Hepatocyte (in vitro differentiated cells): ENCODE data around the gene PYGO1. TPM values are rescaled to one million over a fixed set of nuclear protein-coding genes. Genes with fewer than 3 reads are reported as not detected.

Experiments used
- DNase-seq: peaks from one replicate; pipeline ENCODE4 v3.0.0-alpha.2; 2016; ENCODE audit warnings: low spot score
- H2AFZ ChIP-seq: fragments of 200-600 bp; sonication (generic); 2 replicates; pipeline ENCODE4 v1.6.0; 2016; ENCODE audit warnings: antibody characterized with exemption, mild to moderate bottlenecking
- H3K27ac ChIP-seq: fragments of 200-600 bp; sonication (generic); 2 replicates; pipeline ENCODE4 v1.5.1; 2016; ENCODE audit warnings: mild to moderate bottlenecking
- H3K27me3 ChIP-seq: fragments of 200-600 bp; sonication (generic); 2 replicates; pipeline ENCODE4 v1.6.1; 2016
- H3K36me3 ChIP-seq: fragments of 200-600 bp; sonication (generic); replicated peaks from 2 replicates; pipeline ENCODE4 v1.5.1; 2016; ENCODE audit warnings: low read depth; ENCODE audit not compliant: insufficient read depth
- H3K4me1 ChIP-seq: fragments of 200-600 bp; sonication (generic); 2 replicates; pipeline ENCODE4 v1.5.1; 2016; ENCODE audit warnings: mild to moderate bottlenecking, moderate library complexity; ENCODE audit not compliant: insufficient read depth
- H3K4me2 ChIP-seq: fragments of 200-600 bp; sonication (generic); 2 replicates; pipeline ENCODE4 v1.6.0; 2016
- H3K4me3 ChIP-seq: fragments of 200-600 bp; sonication (generic); 2 replicates; pipeline ENCODE4 v1.5.1; 2016; ENCODE audit warnings: mild to moderate bottlenecking
- H3K79me2 ChIP-seq: fragments of 200-600 bp; sonication (generic); 2 replicates; pipeline ENCODE4 v1.6.0; 2017; ENCODE audit warnings: mild to moderate bottlenecking
- H3K9me2 ChIP-seq: fragments of 200-600 bp; sonication (generic); replicated peaks from 2 replicates; pipeline ENCODE4 v1.6.0; 2017; ENCODE audit warnings: mild to moderate bottlenecking; ENCODE audit not compliant: insufficient read depth
- H3K9me3 ChIP-seq: fragments of 200-600 bp; sonication (generic); 2 replicates; pipeline ENCODE4 v1.5.1; 2016; ENCODE audit warnings: low read depth, mild to moderate bottlenecking
- H4K20me1 ChIP-seq: fragments of 200-600 bp; sonication (generic); 2 replicates; pipeline ENCODE4 v1.6.0; 2016; ENCODE audit warnings: mild to moderate bottlenecking; ENCODE audit not compliant: insufficient read depth, poor library complexity, severe bottlenecking
- EZH2 ChIP-seq: fragments of 200-600 bp; sonication (generic); IDR thresholded peaks from 2 replicates; pipeline ENCODE4 v1.6.1; 2016; ENCODE audit warnings: antibody characterized with exemption, mild to moderate bottlenecking, borderline replicate concordance
- EZH2phosphoT487 ChIP-seq: fragments of 200-600 bp; sonication (generic); IDR thresholded peaks from one replicate; pipeline ENCODE4 v1.6.1; 2018; ENCODE audit warnings: antibody characterized with exemption, mild to moderate bottlenecking, low read depth, moderate library complexity; ENCODE audit not compliant: unreplicated experiment, severe bottlenecking
- WGBS: methylation state at CpG from one replicate; pipeline ENCODE4 v1.1.6; 2016; ENCODE audit warnings: low lambda C conversion rate; ENCODE audit errors: missing lambda C conversion rate; 5-methylcytosine and 5-hydroxymethylcytosine counted together
- polyA plus RNA-seq: library from polyadenylated mRNA; unstranded; fragments of >200 nt; fragmentation: Nextera tagmentation; extraction: Ambion mirVana; gene quantifications from 2 replicates; pipeline ENCODE4 v1.2.1, GENCODE V29; 2016
- total RNA-seq: library from RNA; depleted of rRNA; stranded (reverse); fragments of >200 nt; gene quantifications from 2 replicates; pipeline ENCODE4 v1.2.3, GENCODE V29; 2014
- TF ChIP-seq, protein P1 (sequence below): fragments of 200-600 bp; sonication (generic); IDR thresholded peaks from 2 replicates; pipeline ENCODE4 v1.5.1; 2016; ENCODE audit warnings: antibody characterized with exemption, mild to moderate bottlenecking; ENCODE audit not compliant: poor library complexity

The PYGO1 gene, protein sequence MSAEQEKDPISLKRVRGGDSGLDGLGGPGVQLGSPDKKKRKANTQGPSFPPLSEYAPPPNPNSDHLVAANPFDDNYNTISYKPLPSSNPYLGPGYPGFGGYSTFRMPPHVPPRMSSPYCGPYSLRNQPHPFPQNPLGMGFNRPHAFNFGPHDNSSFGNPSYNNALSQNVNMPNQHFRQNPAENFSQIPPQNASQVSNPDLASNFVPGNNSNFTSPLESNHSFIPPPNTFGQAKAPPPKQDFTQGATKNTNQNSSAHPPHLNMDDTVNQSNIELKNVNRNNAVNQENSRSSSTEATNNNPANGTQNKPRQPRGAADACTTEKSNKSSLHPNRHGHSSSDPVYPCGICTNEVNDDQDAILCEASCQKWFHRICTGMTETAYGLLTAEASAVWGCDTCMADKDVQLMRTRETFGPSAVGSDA
- total RNA-seq (11.8 and 12.6 TPM in 2 replicates), polyA plus RNA-seq (2.5 and 3.5 TPM in 2 replicates)

DNA sequence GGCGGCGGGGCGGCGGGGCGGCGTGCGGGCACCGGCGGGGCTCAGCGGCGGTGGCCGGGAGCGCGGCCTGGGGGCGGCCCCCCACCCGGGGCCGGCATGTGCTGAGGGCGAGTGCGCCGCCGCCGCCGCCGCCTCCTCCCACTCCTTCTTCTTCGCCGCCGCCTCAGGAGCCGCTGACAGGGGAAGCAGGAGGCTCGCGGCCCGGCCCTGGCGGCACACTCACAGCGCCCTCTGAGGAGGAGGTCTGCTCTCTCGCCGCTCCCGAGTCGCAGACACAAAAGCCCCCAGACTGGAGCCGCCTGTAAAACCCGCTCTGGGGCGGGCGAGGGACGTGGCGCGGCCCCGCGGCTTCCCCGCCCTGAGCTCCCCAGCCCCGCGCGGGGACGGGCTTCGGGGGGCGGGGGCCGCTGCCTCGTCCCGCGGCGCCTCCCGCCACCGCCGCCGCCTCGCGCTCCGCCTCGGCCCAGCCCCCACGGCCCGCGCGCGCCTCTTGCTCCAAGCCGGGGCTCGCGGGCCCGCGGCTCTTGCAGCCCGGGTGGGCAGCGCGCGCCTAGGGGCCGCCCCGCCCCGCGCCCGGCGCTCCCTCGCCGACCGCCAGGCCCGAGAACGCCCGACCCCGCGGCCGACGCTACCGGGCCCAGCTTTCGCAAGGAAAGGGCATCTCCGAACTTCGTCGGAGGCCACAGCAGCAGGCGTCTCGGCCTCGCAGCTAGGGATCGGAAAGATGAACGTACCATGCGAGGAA, at the start of gene PYGO1:
TSS of gene PYGO1 (minus strand) at position 276 of the 745 bp plus-strand sequence. CDS start 462 bp downstream, outside the sequence.
- Histone ChIP-seq H3K36me3 (no peaks in the 10 kb centered on the region), H2AFZ (peak within 1 kb of the TSS; percentile 100), H3K4me1 (no peaks in the 10 kb centered on the region), H3K4me2 (peak within 1 kb of the TSS; percentile 88), H3K27me3 (peaks cover 4% of the 10 kb centered on the region), H3K9me2 (no peaks in the 10 kb centered on the region), H3K9me3 (no peaks in the 10 kb centered on the region), H3K27ac (peak within 1 kb of the TSS; percentile 91), H4K20me1 (peaks cover 3% of the 10 kb centered on the region), H3K79me2 (peaks cover 31% of the 10 kb centered on the region), H3K4me3 (peak within 1 kb of the TSS; percentile 75)
- TF ChIP-seq, protein P1, sequence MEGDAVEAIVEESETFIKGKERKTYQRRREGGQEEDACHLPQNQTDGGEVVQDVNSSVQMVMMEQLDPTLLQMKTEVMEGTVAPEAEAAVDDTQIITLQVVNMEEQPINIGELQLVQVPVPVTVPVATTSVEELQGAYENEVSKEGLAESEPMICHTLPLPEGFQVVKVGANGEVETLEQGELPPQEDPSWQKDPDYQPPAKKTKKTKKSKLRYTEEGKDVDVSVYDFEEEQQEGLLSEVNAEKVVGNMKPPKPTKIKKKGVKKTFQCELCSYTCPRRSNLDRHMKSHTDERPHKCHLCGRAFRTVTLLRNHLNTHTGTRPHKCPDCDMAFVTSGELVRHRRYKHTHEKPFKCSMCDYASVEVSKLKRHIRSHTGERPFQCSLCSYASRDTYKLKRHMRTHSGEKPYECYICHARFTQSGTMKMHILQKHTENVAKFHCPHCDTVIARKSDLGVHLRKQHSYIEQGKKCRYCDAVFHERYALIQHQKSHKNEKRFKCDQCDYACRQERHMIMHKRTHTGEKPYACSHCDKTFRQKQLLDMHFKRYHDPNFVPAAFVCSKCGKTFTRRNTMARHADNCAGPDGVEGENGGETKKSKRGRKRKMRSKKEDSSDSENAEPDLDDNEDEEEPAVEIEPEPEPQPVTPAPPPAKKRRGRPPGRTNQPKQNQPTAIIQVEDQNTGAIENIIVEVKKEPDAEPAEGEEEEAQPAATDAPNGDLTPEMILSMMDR = peak; percentile 11
- TF ChIP-seq EZH2 (no peak), EZH2phosphoT487 (no peak)
- WGBS = 2% methylated on average over 28 of the region's 107 CpGs
- DNase-seq = peak; percentile 80

DNA sequence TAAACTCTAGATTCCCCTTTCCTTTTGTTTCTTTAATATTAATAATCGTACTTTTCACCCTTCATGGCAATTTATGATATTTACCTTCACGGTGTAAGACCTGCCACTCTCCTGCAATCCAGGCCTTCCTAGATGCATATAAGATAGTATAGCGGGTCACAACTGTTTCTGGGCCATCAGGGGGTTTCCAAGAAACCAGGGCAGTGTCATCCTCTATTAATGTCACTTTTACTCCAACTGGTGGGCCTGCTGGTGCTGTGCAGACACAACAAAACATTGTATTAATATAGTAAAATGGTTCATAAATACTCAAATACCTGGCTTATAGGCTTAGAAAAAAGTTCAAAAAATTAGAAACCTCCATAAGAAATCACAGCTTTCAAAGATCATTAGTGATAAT, 48.9 kb upstream of the PYGO1 start:
- H2AFZ ChIP-seq = no peak overlapping the region
- H3K4me1 ChIP-seq = no peaks in the 10 kb centered on the region
- no peak for TF ChIP-seq EZH2phosphoT487
- TF ChIP-seq, protein P1 = no peak
- no peak for TF ChIP-seq EZH2
- H4K20me1 ChIP-seq = no peaks in the 10 kb centered on the region
- H3K4me3 ChIP-seq = no peak overlapping the region
- H3K4me2 ChIP-seq = no peak overlapping the region
- H3K9me2 ChIP-seq = no peaks in the 10 kb centered on the region
- DNase-seq = no peak
- H3K36me3 ChIP-seq = no peaks in the 10 kb centered on the region
- H3K27me3 ChIP-seq = no peaks in the 10 kb centered on the region
- no peaks in the 10 kb centered on the region for H3K79me2 ChIP-seq
- H3K27ac ChIP-seq = no peak overlapping the region
- 95% methylated on average over 3 of the region's 3 CpGs for WGBS
- H3K9me3 ChIP-seq = no peaks in the 10 kb centered on the region

DNA sequence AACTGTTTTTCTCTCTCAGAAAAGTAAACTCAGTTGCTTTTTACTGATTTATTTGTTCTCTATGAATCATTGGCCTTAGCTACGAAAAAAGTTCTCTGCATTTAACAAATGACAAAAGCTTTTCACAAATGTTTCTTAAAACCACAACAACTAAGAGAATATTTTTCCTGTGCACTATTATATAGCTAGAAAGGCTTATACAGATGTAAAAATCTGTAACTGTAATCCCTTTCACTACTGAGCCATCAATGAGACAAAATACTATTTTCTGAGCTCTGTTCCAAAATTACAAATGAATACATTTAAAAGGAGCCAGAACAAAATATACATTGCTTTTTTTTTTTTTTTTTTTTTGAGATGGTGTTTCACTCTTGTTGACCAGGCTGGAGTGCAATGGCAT, 45.6 kb upstream of the PYGO1 start:
- Histone ChIP-seq H3K4me1 (no peaks in the 10 kb centered on the region), H3K4me2 (no peak overlapping the region), H3K27ac (no peak overlapping the region), H3K79me2 (no peaks in the 10 kb centered on the region), H3K36me3 (no peaks in the 10 kb centered on the region), H3K9me2 (no peaks in the 10 kb centered on the region), H3K4me3 (no peak overlapping the region), H3K27me3 (no peaks in the 10 kb centered on the region), H4K20me1 (no peaks in the 10 kb centered on the region), H3K9me3 (no peaks in the 10 kb centered on the region), H2AFZ (no peak overlapping the region)
- DNase-seq = no peak
- TF ChIP-seq, protein P1 = no peak
- TF ChIP-seq EZH2phosphoT487 = no peak
- 97% methylated on average over 1 of the region's 1 CpG for WGBS
